HL-60 (cell line): ENCODE data around the gene EYS.

Source experiments
- DNase-seq, 2 experiments: peaks; one replicate each; pipeline ENCODE4 v3.0.0-alpha.2; 2010 to 2020; ENCODE audit warnings: low read depth in 1 of 2, low spot score in 1 of 2
- H3K27ac ChIP-seq: fragments of 250-450 bp; sonication (Bioruptor Pico); replicated peaks from 2 replicates; pipeline ENCODE4 v1.5.1; 2020; ENCODE audit warnings: mild to moderate bottlenecking, moderate library complexity
- H3K27me3 ChIP-seq: fragments of 250-450 bp; sonication (Bioruptor Pico); 2 replicates; pipeline ENCODE4 v1.5.1; 2021; ENCODE audit warnings: mild to moderate bottlenecking, moderate library complexity; ENCODE audit not compliant: insufficient read depth, poor library complexity, severe bottlenecking
- H3K4me3 ChIP-seq: replicated peaks from 2 replicates; pipeline ENCODE4 v1.5.1; 2011; ENCODE audit warnings: mild to moderate bottlenecking, control low read depth, low read length; ENCODE audit not compliant: insufficient read depth
- CTCF ChIP-seq: IDR thresholded peaks from one replicate; pipeline ENCODE4 v1.5.1; 2011; ENCODE audit warnings: low read length, control low read depth, inconsistent platforms; ENCODE audit not compliant: insufficient read depth
- GABPA ChIP-seq: IDR thresholded peaks from 2 replicates; pipeline ENCODE4 v1.6.1; 2012; ENCODE audit warnings: low read depth
- POLR2AphosphoS5 ChIP-seq: IDR thresholded peaks from 2 replicates; pipeline ENCODE4 v1.6.1; 2012; ENCODE audit warnings: low read depth
- REST ChIP-seq: IDR thresholded peaks from 2 replicates; pipeline ENCODE4 v1.6.1; 2012; ENCODE audit warnings: low read depth; ENCODE audit not compliant: insufficient replicate concordance
- SPI1 ChIP-seq: IDR thresholded peaks from 2 replicates; pipeline ENCODE4 v1.6.1; 2012; ENCODE audit warnings: low read depth, mild to moderate bottlenecking, borderline replicate concordance

The EYS gene

GRCh38 chr6:63985223-63985622 lies 1721.8 kb downstream of the EYS start:
- Histone ChIP-seq H3K4me3 (no peak overlapping the region), H3K27ac (no peak overlapping the region), H3K27me3 (no peaks in the 10 kb centered on the region)
- TF ChIP-seq REST (no peak), POLR2AphosphoS5 (no peak), GABPA (no peak), CTCF (no peak), SPI1 (no peak)
- no peak for DNase-seq

DNA sequence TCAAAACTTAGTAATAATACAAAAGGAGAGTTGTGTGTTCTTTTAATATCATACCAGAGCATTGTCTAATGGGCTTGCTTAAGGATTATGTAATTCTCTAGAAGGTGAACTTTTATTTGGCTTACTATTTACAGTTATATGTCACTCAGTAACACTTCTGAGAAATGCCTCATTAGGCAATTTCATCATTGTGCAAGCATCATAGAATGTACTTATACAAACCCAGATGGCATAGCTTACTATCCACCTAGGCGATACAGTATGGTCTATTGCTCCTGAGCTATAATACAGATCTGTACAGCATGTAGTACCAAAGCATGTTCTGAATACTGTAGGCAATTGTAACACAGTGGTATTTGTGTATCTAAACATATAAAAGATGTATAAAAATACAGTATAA lies 1731.3 kb downstream of the EYS start:
- DNase-seq: no peak
- H3K4me3 ChIP-seq: no peak overlapping the region
- no peaks in the 10 kb centered on the region for H3K27me3 ChIP-seq
- TF ChIP-seq POLR2AphosphoS5 (no peak), REST (no peak), SPI1 (no peak), GABPA (no peak), CTCF (no peak)
- H3K27ac ChIP-seq: no peak overlapping the region

- TF ChIP-seq REST (no peak), GABPA (no peak), POLR2AphosphoS5 (no peak), CTCF (no peak), SPI1 (no peak)
- no peak overlapping the region for H3K4me3 ChIP-seq
- no peaks in the 10 kb centered on the region for H3K27me3 ChIP-seq
- no peak for DNase-seq
- H3K27ac ChIP-seq: no peak overlapping the region
Observed at GRCh38 chr6:63968650-63969049, 1738.4 kb downstream of the EYS start.
